HEK293 (cell line): Measurements from ENCODE around the gene EYS.

Source experiments
- CTCF ChIP-seq: fragments of 450-650 bp; formaldehyde crosslinking; IDR thresholded peaks from 2 replicates; pipeline ENCODE4 v1.5.1; 2016; ENCODE audit warnings: missing biosample characterization, missing genetic modification characterization
- ELK4 ChIP-seq: IDR thresholded peaks from 2 replicates; pipeline ENCODE4 v1.6.1; 2011; ENCODE audit warnings: mild to moderate bottlenecking, low read depth, low read length, borderline replicate concordance
- PATZ1 ChIP-seq: fragments of 450-650 bp; formaldehyde crosslinking; IDR thresholded peaks from 2 replicates; pipeline ENCODE4 v1.5.1; 2016; ENCODE audit warnings: missing biosample characterization, missing genetic modification characterization
- ZNF558 ChIP-seq: fragments of 450-650 bp; formaldehyde crosslinking; IDR thresholded peaks from 2 replicates; pipeline ENCODE4 v1.5.1; 2016; ENCODE audit warnings: missing biosample characterization, missing genetic modification characterization
- ZNF707 ChIP-seq: fragments of 450-650 bp; formaldehyde crosslinking; IDR thresholded peaks from 2 replicates; pipeline ENCODE4 v1.5.1; 2016; ENCODE audit warnings: missing biosample characterization, missing genetic modification characterization
- ZNF792 ChIP-seq: fragments of 450-650 bp; formaldehyde crosslinking; IDR thresholded peaks from 2 replicates; pipeline ENCODE4 v1.5.1; 2016; ENCODE audit warnings: missing biosample characterization, missing genetic modification characterization

- no peak for TF ChIP-seq ELK4
- no peak for TF ChIP-seq PATZ1 (tag by site-specific recombination)
- no peak for TF ChIP-seq ZNF558
- no peak for TF ChIP-seq ZNF707
- TF ChIP-seq ZNF792 (tag by site-specific recombination) = no peak
- no peak for TF ChIP-seq CTCF (tag by site-specific recombination)
Measured at GRCh38 chr6:65711531-65711930, 4.5 kb upstream of the EYS start.
